Measurements from ENCODE around the gene SPAG6. TPM values are rescaled to one million over a fixed set of nuclear protein-coding genes. Genes with fewer than 3 reads are reported as not detected.
A peak's percentile ranks its signal among the peaks of the same experiment; 100 is the strongest.

The SPAG6 gene
- total and polyA plus RNA-seq, 8 donors, result 0.08 to 1.3 (median 0.41) TPM; not detected in 1

- 89 to 92% methylated on average over 10 of the region's 10 CpGs for WGBS, 2 donors
- Histone ChIP-seq H3K36me3 (no peaks in the 10 kb centered on the region), H3K9me3 (no peaks in the 10 kb centered on the region), H3K27ac (peak overlapping the region in 1 of 4 donors; percentile 75), H3K27me3 (peaks cover 0 to 5% (median 0%) of the 10 kb centered on the region in 4 donors), H3K4me1 (peaks cover 18 to 27% (median 18%) of the 10 kb centered on the region in 3 donors), H3K4me3 (peak overlapping the region in 1 of 4 donors; percentile 84)
- no peak for FAIRE-seq
- no peak for ATAC-seq
- TF ChIP-seq CTCF (IDR thresholded peaks at IDR 0.05), result no peak
- DNase-seq, result no peak
- intact Hi-C loops (cut with DNase I), result loop anchor here in 1 of 3 donors (10.0 kb wide), 1 partner anchor 75 kb away; no protein-coding TSS in a partner anchor
Measured at GRCh38 chr10:22319547-22319979, 25.7 kb upstream of the SPAG6 start.

- H3K27ac ChIP-seq, result peak overlapping the region in 2 of 4 donors; percentile 68 to 75
- ATAC-seq, result no peak
Measured at GRCh38 chr10:22319980-22320558, 25.2 kb upstream of the SPAG6 start.

DNA sequence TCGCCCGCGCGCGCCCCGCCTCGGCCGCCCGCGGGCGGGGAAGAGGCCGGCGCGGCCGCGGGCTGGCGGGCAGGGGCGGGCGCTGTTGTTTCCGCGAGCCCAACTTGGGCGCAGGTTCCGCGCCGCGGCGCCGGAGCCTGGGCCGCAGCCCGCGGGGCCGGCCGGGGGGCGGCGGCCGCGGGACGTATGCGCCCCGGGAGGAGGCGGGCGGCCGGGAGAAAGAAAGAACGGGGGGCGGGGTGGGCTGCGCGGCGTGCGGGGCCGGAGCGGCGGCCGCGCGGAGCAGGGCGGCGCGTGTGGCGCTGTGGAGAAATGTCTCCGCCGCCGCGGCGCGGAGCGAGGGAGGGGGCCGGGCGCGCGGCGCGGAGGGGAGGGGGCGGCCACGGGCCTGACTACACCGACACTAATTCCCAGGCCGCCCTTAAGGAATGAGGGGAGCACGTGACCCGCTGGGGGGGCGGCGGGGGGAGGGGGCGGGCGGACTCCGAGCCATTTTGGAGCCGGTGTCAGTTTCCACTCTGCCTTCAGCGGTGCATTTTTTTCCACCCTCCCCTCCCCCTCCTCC lies 24.6 kb upstream of the SPAG6 start, which contains the start of gene BMI1:
Gene BMI1, plus strand, starts transcription at position 509 of the 565 bp plus-strand sequence. CDS start 5,351 bp downstream, outside the sequence.
- ATAC-seq, result peak; percentile 65 to 76 (median 68)
- peaks cover 18 to 30% (median 18%) of the 10 kb centered on the region in 3 donors for H3K4me1 ChIP-seq
- peak; percentile 79 to 85 (median 83) for DNase-seq
- H3K9me3 ChIP-seq, result no peaks in the 10 kb centered on the region
- H3K36me3 ChIP-seq, result no peaks in the 10 kb centered on the region
- no peak for FAIRE-seq
- intact Hi-C loops (cut with DNase I), result no loop called here
- 0 to 1% methylated on average over 20 to 84 of the region's 85 CpGs for WGBS, 2 donors
- H3K4me3 ChIP-seq, result peak within 1 kb of the TSS; percentile 75 to 89 (median 85)
- peak within 1 kb of the TSS; percentile 84 to 94 (median 91) for H3K27ac ChIP-seq
- no peak for TF ChIP-seq CTCF (IDR thresholded peaks at IDR 0.05)
- peaks cover 0 to 5% (median 0%) of the 10 kb centered on the region in 4 donors for H3K27me3 ChIP-seq

More at GRCh38 chr10:22319980-22320558, 25.2 kb upstream of the SPAG6 start:
- intact Hi-C loops (cut with DNase I), result loop anchor here in 1 of 3 donors (10.0 kb wide), 1 partner anchor 75 kb away; no protein-coding TSS in a partner anchor
- DNase-seq (peak in 1 of 6 donors; percentile 18), FAIRE-seq (peak; percentile 26)
- no peak for TF ChIP-seq CTCF (IDR thresholded peaks at IDR 0.05)
- peaks cover 18 to 30% (median 18%) of the 10 kb centered on the region in 3 donors for H3K4me1 ChIP-seq
- peak overlapping the region in 3 of 4 donors; percentile 17 to 86 (median 84) for H3K4me3 ChIP-seq
- no peaks in the 10 kb centered on the region for H3K9me3 ChIP-seq
- WGBS, 2 donors, result 12 to 15% methylated on average over 30 of the region's 30 CpGs
- peaks cover 0 to 5% (median 0%) of the 10 kb centered on the region in 4 donors for H3K27me3 ChIP-seq
- H3K36me3 ChIP-seq, result no peaks in the 10 kb centered on the region

DNA sequence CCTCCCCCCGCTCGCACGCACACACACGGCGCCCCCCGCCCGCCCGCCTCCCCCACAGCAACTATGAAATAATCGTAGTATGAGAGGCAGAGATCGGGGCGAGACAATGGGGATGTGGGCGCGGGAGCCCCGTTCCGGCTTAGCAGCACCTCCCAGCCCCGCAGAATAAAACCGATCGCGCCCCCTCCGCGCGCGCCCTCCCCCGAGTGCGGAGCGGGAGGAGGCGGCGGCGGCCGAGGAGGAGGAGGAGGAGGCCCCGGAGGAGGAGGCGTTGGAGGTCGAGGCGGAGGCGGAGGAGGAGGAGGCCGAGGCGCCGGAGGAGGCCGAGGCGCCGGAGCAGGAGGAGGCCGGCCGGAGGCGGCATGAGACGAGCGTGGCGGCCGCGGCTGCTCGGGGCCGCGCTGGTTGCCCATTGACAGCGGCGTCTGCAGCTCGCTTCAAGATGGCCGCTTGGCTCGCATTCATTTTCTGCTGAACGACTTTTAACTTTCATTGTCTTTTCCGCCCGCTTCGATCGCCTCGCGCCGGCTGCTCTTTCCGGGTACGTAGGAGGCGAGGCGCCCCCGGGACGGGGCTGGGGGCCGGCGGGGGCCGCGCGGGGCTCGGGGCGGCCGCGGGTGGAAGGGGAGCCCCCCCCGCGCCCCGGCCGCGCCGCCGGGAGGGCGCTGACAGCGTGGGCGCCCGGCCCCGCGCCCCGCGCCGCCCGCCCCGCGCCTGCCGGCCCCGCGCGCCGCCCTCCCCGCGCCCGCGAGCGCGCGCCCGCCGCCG lies 24.0 kb upstream of the SPAG6 start:
- no peaks in the 10 kb centered on the region for H3K36me3 ChIP-seq
- DNase-seq (peak; percentile 56 to 88 (median 74)), FAIRE-seq (no peak), ATAC-seq (peak; percentile 31 to 63 (median 46))
- no peaks in the 10 kb centered on the region for H3K9me3 ChIP-seq
- H3K4me3 ChIP-seq, result peak overlapping the region; percentile 75 to 89 (median 85)
- H3K4me1 ChIP-seq, result peaks cover 18 to 30% (median 23%) of the 10 kb centered on the region in 3 donors
- WGBS, 2 donors, result 0 to 1% methylated on average over 44 to 111 of the region's 114 CpGs
- intact Hi-C loops (cut with DNase I), result no loop called here
- peak overlapping the region; percentile 84 to 94 (median 91) for H3K27ac ChIP-seq
- no peak for TF ChIP-seq CTCF (IDR thresholded peaks at IDR 0.05)
- peaks cover 0 to 5% (median 0%) of the 10 kb centered on the region in 4 donors for H3K27me3 ChIP-seq

Measured in pancreas (tissue), 10 donors.